PC-9 (cell line): Measurements from ENCODE around the gene WDR37.

Source experiments
- CTCF ChIP-seq: fragments of 200-600 bp; sonication (generic); conservative IDR thresholded peaks from 2 replicates; pipeline ENCODE4 v1.6.1; 2017; ENCODE audit warnings: mixed run types, antibody characterized with exemption, mild to moderate bottlenecking, moderate library complexity
- EZH2 ChIP-seq: fragments of 200-600 bp; sonication (generic); IDR thresholded peaks from 2 replicates; pipeline ENCODE4 v1.8.0; 2017; ENCODE audit warnings: antibody characterized with exemption, low read depth

- no peak for TF ChIP-seq CTCF
- TF ChIP-seq EZH2: no peak
Measured at GRCh38 chr10:1137499-1138163, 81.4 kb downstream of the WDR37 start.
